K562 (cell line): ENCODE measurements around the gene FAM171A1. TPM values are rescaled to one million over a fixed set of nuclear protein-coding genes. Genes with fewer than 3 reads are reported as not detected.

Experiments used
- ATAC-seq: fragments of 200-7000 bp; cut with Tn5 transposase; 3 replicates; pipeline ENCODE4 v1.9.1; 2020; ENCODE audit warnings: moderate library complexity
- BruUV-seq: library from RNA; stranded (reverse); fragments of 400-500 nt; replicated peaks from 2 replicates; lab custom pipeline; 2021; lab: Mats Ljungman, UMichigan
- CTCF ChIA-PET: fragments of 300-600 bp; formaldehyde crosslinking; extraction: SDS; loops from one replicate; lab custom pipeline; 2021; ENCODE audit warnings: low intra/inter-chr PET ratio; lab: Yijun Ruan, JAX
- POLR2A ChIA-PET: fragments of 300-600, 350-650 bp; sonication (Branson Sonifier 250); formaldehyde crosslinking; extraction: SDS; loops from one replicate; lab custom pipeline; 2021; ENCODE audit warnings: antibody characterized with exemption, inconsistent platforms; lab: Yijun Ruan, JAX
- DNase-seq, 4 experiments: peaks; one replicate each; pipeline versions ENCODE4 v3.0.0 to v3.0.0-alpha.2; 2011 to 2018; ENCODE audit warnings: low spot score in 3 of 4, mixed read lengths in 3 of 4; ENCODE audit errors: extremely low read depth in 1 of 4
- FAIRE-seq: peaks from 2 replicates; lab custom pipeline; 2011; peaks lifted over from hg19 to GRCh38; lab: Jason Lieb, UNC
- H2AFZ ChIP-seq: 2 replicates; pipeline ENCODE4 v1.6.0; 2011; ENCODE audit warnings: low read depth, low read length, control low read depth, inconsistent platforms
- H3K27ac ChIP-seq: fragments of 200-600 bp; 3 replicates; pipeline ENCODE4 v1.8.0; 2011; ENCODE audit warnings: low read depth, mild to moderate bottlenecking, control low read depth, inconsistent platforms, low read length, moderate library complexity, mixed read lengths; ENCODE audit errors: extremely low read depth
- H3K27me3 ChIP-seq, 2 experiments: fragments of 300-600 bp in 1 of 2; 2 replicates in 1 of 2; 3 replicates in 1 of 2; pipeline versions ENCODE4 v1.6.0 to v1.8.0; 2011; ENCODE audit warnings: inconsistent platforms in 2 of 2, low read length in 2 of 2, mild to moderate bottlenecking in 1 of 2, mixed read lengths in 1 of 2, moderate library complexity in 1 of 2; ENCODE audit not compliant: control insufficient read depth in 2 of 2, insufficient read depth in 2 of 2
- H3K36me3 ChIP-seq: fragments of 300-600 bp; 3 replicates; pipeline ENCODE4 v1.8.0; 2011; ENCODE audit warnings: mild to moderate bottlenecking, low read length, inconsistent platforms; ENCODE audit not compliant: control insufficient read depth, insufficient read depth
- H3K4me1 ChIP-seq, 2 experiments: fragments of 200-600 bp in 1 of 2; replicated peaks in 1 of 2; 2 replicates in 1 of 2; 3 replicates in 1 of 2; pipeline versions ENCODE4 v1.5.1 to v1.8.0; 2011; ENCODE audit warnings: inconsistent platforms in 2 of 2, low read length in 2 of 2, mild to moderate bottlenecking in 1 of 2, mixed read lengths in 1 of 2, moderate library complexity in 1 of 2; ENCODE audit not compliant: control insufficient read depth in 2 of 2, insufficient read depth in 2 of 2
- H3K4me2 ChIP-seq: 2 replicates; pipeline ENCODE4 v1.6.1; 2011; ENCODE audit warnings: low read length, control low read depth, inconsistent platforms, mixed read lengths; ENCODE audit not compliant: insufficient read depth
- H3K4me3 ChIP-seq: fragments of 200-600 bp; sonication (generic), shearing (Covaris generic); 2 replicates; pipeline ENCODE4 v1.5.1; 2016; ENCODE audit warnings: control low read depth, inconsistent platforms
- H3K79me2 ChIP-seq: fragments of 200-600 bp; 3 replicates; pipeline ENCODE4 v1.8.0; 2011; ENCODE audit warnings: low read length, inconsistent platforms; ENCODE audit not compliant: control insufficient read depth, insufficient read depth
- H3K9ac ChIP-seq, 2 experiments: 2 replicates each; pipeline versions ENCODE4 v1.6.0 to v1.6.1; 2011; ENCODE audit warnings: low read depth in 2 of 2, low read length in 2 of 2, control low read depth in 1 of 2, inconsistent platforms in 1 of 2, mild to moderate bottlenecking in 1 of 2, mixed read lengths in 1 of 2; ENCODE audit not compliant: insufficient read depth in 1 of 2
- H3K9me1 ChIP-seq: one replicate; pipeline ENCODE4 v1.6.0; 2011; ENCODE audit warnings: inconsistent platforms, mild to moderate bottlenecking, low read length, moderate library complexity; ENCODE audit not compliant: control insufficient read depth, insufficient read depth
- H3K9me3 ChIP-seq: replicated peaks from 2 replicates; pipeline ENCODE4 v1.5.1; 2011; ENCODE audit warnings: low read depth, low read length, inconsistent platforms; ENCODE audit not compliant: control insufficient read depth, insufficient read depth
- H4K20me1 ChIP-seq: replicated peaks from 2 replicates; pipeline ENCODE4 v1.6.1; 2011; ENCODE audit warnings: low read length, inconsistent platforms, mixed read lengths; ENCODE audit not compliant: control insufficient read depth, insufficient read depth
- DDX20 ChIP-seq: fragments of 450-650 bp; IDR thresholded peaks from 2 replicates; pipeline ENCODE4 v1.6.1; 2016; ENCODE audit warnings: missing genetic modification characterization, low read depth, mild to moderate bottlenecking, missing compliant biosample characterization, moderate library complexity
- MAX ChIP-seq: sonication (generic); formaldehyde crosslinking; IDR thresholded peaks from 2 replicates; pipeline ENCODE4 v1.9.0; 2022; ENCODE audit warnings: mild to moderate bottlenecking, missing genetic modification reagents
- RFX1 ChIP-seq: fragments of 450-650 bp; IDR thresholded peaks from 2 replicates; pipeline ENCODE4 v1.6.1; 2016; ENCODE audit warnings: mild to moderate bottlenecking, moderate library complexity
- SMARCB1 ChIP-seq: IDR thresholded peaks from 2 replicates; pipeline ENCODE4 v1.6.1; 2011; ENCODE audit warnings: improper control_type of control experiment, low read depth; ENCODE audit not compliant: insufficient read length
- THAP7 ChIP-seq: fragments of 250-450 bp; sonication (Bioruptor Pico); IDR thresholded peaks from 2 replicates; pipeline ENCODE4 v1.5.0; 2021
- ZBTB40 ChIP-seq, 2 experiments: fragments of 450-650 bp in 1 of 2; sonication (generic) in 1 of 2; formaldehyde crosslinking in 1 of 2; IDR thresholded peaks; 2 replicates each; pipeline versions ENCODE4 v1.7.1 to v1.9.0; 2016 to 2022; ENCODE audit warnings: inconsistent platforms in 1 of 2, mild to moderate bottlenecking in 1 of 2, missing genetic modification reagents in 1 of 2
- ZNF609 ChIP-seq: sonication (generic); formaldehyde crosslinking; IDR thresholded peaks from 2 replicates; pipeline ENCODE4 v1.8.1; 2023; ENCODE audit warnings: missing genetic modification reagents, mild to moderate bottlenecking, borderline replicate concordance
- WGBS: fragments of 100-300 bp; shearing (Covaris generic); methylation state at CpG from one replicate; pipeline ENCODE4 v1.1.6; 2016; ENCODE audit warnings: low coverage, mixed read lengths; ENCODE audit not compliant: insufficient coverage; ENCODE audit errors: missing lambda C conversion rate; 5-methylcytosine and 5-hydroxymethylcytosine counted together
- in situ Hi-C: fragments of 300-500 bp; cut with MboI; formaldehyde crosslinking; loops from 4 replicates; pipeline ENCODE4 v1.15.0; 2018; ENCODE audit warnings: inconsistent platforms, mixed read lengths
- intact Hi-C: fragments of 100-400 bp; cut with micrococcal nuclease; formaldehyde crosslinking; loops from 2 replicates; pipeline ENCODE4 v1.14.2; 2022
- polyA plus RNA-seq, 8 experiments: library from polyadenylated mRNA; depleted of rRNA in 4 of 8; stranded (reverse) in 5 of 8; unstranded in 3 of 8; fragments of >200 nt; fragmentation: Nextera tagmentation in 2 of 8; fragmentation: Illumina TruSeq in 1 of 8; extraction: Ambion mirVana in 2 of 8; extraction: Trizol in 1 of 8; gene quantifications; 2 replicates each; pipeline versions ENCODE4 v1.2.1 to v1.2.3, GENCODE V29; 2011 to 2014; ENCODE audit warnings: inconsistent platforms in 1 of 8, missing spikeins in 1 of 8
- total RNA-seq, 7 experiments: library from RNA; depleted of rRNA in 6 of 7; stranded (reverse); fragments of >200 nt in 6 of 7; fragmentation: Illumina TruSeq in 2 of 7; extraction: Trizol in 2 of 7; gene quantifications; 2 replicates each; pipeline versions ENCODE4 v1.2.1 to v1.2.3, GENCODE V29; 2011 to 2021; ENCODE audit warnings: low replicate concordance in 1 of 7

The FAM171A1 gene
- total and polyA plus RNA-seq, 9 of the 15 experiments (the other 6 are each of a cell fraction or from before 2014, with no cell fraction given) = 0.51 to 8.2 (median 4.8) TPM

- no peaks in the 10 kb centered on the region for H3K79me2 ChIP-seq
- BruUV-seq = no TSS peak
- H3K4me1 ChIP-seq = peaks cover 6 to 23% of the 10 kb centered on the region in 2 experiments
- intact Hi-C loops = no loop called here
- H3K9ac ChIP-seq = no peak overlapping the region
- no peak overlapping the region for H3K4me3 ChIP-seq
- H4K20me1 ChIP-seq = no peaks in the 10 kb centered on the region
- CTCF ChIA-PET = no interaction called here
- no peaks in the 10 kb centered on the region for H3K9me1 ChIP-seq
- FAIRE-seq (no peak), DNase-seq (no peak), ATAC-seq (no peak)
- no peak overlapping the region for H3K27ac ChIP-seq
- in situ Hi-C loops = no loop called here
- WGBS = 75% methylated on average over 7 of the region's 9 CpGs
- H3K4me2 ChIP-seq = no peak overlapping the region
- no peak overlapping the region for H2AFZ ChIP-seq
- no peaks in the 10 kb centered on the region for H3K36me3 ChIP-seq
- POLR2A ChIA-PET = no interaction called here
- no peaks in the 10 kb centered on the region for H3K27me3 ChIP-seq
- no peaks in the 10 kb centered on the region; the same call in 1 of the 2 replicates for H3K9me3 ChIP-seq
- TF ChIP-seq RFX1 = no peak
- TF ChIP-seq SMARCB1 = no peak
- no peak for TF ChIP-seq ZNF609 (CRISPR knock-in tag)
- TF ChIP-seq THAP7 = no peak
- TF ChIP-seq ZBTB40 (IDR thresholded peaks at IDR 0.05) = no peak
- TF ChIP-seq ZBTB40 (CRISPR knock-in tag; IDR thresholded peaks at IDR 0.05) = no peak
- TF ChIP-seq MAX (CRISPR knock-in tag) = no peak
- no peak for TF ChIP-seq DDX20 (tag)
Measured at GRCh38 chr10:15316145-15316544, 54.9 kb downstream of the FAM171A1 start.
